ENCODE measurements around the gene ADRA2C.

The ADRA2C gene

GRCh38 chr4:3720466-3720865, 45.7 kb upstream of the ADRA2C start:
- no peaks in the 10 kb centered on the region for H3F3A ChIP-seq (ENCODE audit: insufficient read depth, low read length)
- H3K4me1 ChIP-seq (ENCODE audit: insufficient read depth, low read length, severe bottlenecking) = no peaks in the 10 kb centered on the region
- no peak overlapping the region for H3K9ac ChIP-seq (ENCODE audit: low read length)
- no peak overlapping the region for H3K4me2 ChIP-seq (ENCODE audit: low read length)
- no peak overlapping the region for H2AFZ ChIP-seq (ENCODE audit: low read length)
- no peak overlapping the region for H3K4me3 ChIP-seq (ENCODE audit: low read depth, low read length, poor library complexity, severe bottlenecking)
- H4K20me1 ChIP-seq (ENCODE audit: insufficient read depth, low read length) = no peaks in the 10 kb centered on the region
- no peaks in the 10 kb centered on the region for H3K36me3 ChIP-seq (ENCODE audit: insufficient read depth, low read length)
- H3K9me3 ChIP-seq (ENCODE audit: low read length) = no peaks in the 10 kb centered on the region
- H3K27me3 ChIP-seq (ENCODE audit: insufficient read depth, low read length) = no peaks in the 10 kb centered on the region
- TF ChIP-seq, protein P1, sequence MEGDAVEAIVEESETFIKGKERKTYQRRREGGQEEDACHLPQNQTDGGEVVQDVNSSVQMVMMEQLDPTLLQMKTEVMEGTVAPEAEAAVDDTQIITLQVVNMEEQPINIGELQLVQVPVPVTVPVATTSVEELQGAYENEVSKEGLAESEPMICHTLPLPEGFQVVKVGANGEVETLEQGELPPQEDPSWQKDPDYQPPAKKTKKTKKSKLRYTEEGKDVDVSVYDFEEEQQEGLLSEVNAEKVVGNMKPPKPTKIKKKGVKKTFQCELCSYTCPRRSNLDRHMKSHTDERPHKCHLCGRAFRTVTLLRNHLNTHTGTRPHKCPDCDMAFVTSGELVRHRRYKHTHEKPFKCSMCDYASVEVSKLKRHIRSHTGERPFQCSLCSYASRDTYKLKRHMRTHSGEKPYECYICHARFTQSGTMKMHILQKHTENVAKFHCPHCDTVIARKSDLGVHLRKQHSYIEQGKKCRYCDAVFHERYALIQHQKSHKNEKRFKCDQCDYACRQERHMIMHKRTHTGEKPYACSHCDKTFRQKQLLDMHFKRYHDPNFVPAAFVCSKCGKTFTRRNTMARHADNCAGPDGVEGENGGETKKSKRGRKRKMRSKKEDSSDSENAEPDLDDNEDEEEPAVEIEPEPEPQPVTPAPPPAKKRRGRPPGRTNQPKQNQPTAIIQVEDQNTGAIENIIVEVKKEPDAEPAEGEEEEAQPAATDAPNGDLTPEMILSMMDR (IDR thresholded peaks at IDR 0.05; ENCODE audit: low read length) = no peak
- TF ChIP-seq EZH2 (IDR thresholded peaks at IDR 0.05; ENCODE audit: borderline replicate concordance, low read length) = no peak
- H3K79me2 ChIP-seq (ENCODE audit: insufficient read depth, low read length) = no peaks in the 10 kb centered on the region
- H3K9me2 ChIP-seq (ENCODE audit: low read depth, low read length) = no peaks in the 10 kb centered on the region
- H3K27ac ChIP-seq (ENCODE audit: low read depth, low read length, poor library complexity, severe bottlenecking) = no peak overlapping the region

DNA sequence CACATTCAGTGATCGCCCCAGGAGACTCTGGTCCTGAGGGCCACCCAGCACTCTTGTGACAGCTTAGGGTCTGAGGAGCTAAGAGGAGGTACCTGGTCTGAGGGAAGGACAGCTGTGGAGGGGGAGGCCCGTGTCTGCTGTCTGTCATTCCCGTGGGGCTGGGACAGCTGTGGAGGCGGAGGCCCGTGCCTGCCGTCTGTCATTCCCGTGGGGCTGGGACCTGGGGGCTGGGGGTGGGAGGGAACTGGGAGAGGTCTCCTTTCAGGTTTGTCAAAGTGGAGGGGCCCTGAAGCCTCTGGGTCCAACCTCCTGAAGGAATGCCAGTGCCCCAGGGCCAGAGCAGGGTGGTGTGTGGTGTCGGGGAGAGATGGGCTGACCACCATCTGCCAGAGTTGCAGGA, 45.0 kb upstream of the ADRA2C start:
- Histone ChIP-seq H3K27ac (ENCODE audit: low read depth, low read length, poor library complexity, severe bottlenecking) (no peak overlapping the region), H3K4me3 (ENCODE audit: low read depth, low read length, poor library complexity, severe bottlenecking) (no peak overlapping the region)

DNA sequence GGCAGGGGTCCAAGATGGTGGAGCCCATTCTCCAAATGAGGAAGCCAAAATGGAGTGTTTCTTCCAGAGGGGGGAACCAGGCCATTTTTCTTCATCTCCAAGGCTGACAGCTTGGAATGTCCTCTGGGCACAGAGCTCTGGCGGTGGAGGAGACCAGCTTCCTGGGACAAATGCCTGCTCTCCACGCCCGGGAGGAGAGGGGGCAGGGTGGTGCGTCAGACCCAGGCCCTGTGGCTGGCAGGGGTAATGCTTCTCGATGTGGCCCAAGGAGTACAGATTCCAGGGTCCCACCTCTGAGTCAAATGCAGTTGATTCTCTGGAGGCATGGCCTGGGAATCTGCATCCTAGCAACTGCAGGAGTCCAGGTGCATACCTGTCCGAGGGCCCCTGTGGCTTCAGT, 44.6 kb upstream of the ADRA2C start:
- TF ChIP-seq EZH2 (IDR thresholded peaks at IDR 0.05; ENCODE audit: borderline replicate concordance, low read length) = no peak
- Histone ChIP-seq H2AFZ (ENCODE audit: low read length) (no peak overlapping the region), H3K4me2 (ENCODE audit: low read length) (no peak overlapping the region), H4K20me1 (ENCODE audit: insufficient read depth, low read length) (no peaks in the 10 kb centered on the region), H3K9me2 (ENCODE audit: low read depth, low read length) (no peaks in the 10 kb centered on the region), H3K27me3 (ENCODE audit: insufficient read depth, low read length) (no peaks in the 10 kb centered on the region), H3K27ac (ENCODE audit: low read depth, low read length, poor library complexity, severe bottlenecking) (no peak overlapping the region), H3F3A (ENCODE audit: insufficient read depth, low read length) (no peaks in the 10 kb centered on the region), H3K36me3 (ENCODE audit: insufficient read depth, low read length) (no peaks in the 10 kb centered on the region), H3K9me3 (ENCODE audit: low read length) (no peaks in the 10 kb centered on the region), H3K4me1 (ENCODE audit: insufficient read depth, low read length, severe bottlenecking) (no peaks in the 10 kb centered on the region), H3K4me3 (ENCODE audit: low read depth, low read length, poor library complexity, severe bottlenecking) (no peak overlapping the region), H3K9ac (ENCODE audit: low read length) (no peak overlapping the region), H3K79me2 (ENCODE audit: insufficient read depth, low read length) (no peaks in the 10 kb centered on the region)

More for the DNA sequence above, 45.0 kb upstream of the ADRA2C start:
- no peaks in the 10 kb centered on the region for H3K36me3 ChIP-seq (ENCODE audit: insufficient read depth, low read length)
- TF ChIP-seq EZH2 (IDR thresholded peaks at IDR 0.05; ENCODE audit: borderline replicate concordance, low read length) = no peak
- TF ChIP-seq, protein P1 (IDR thresholded peaks at IDR 0.05; ENCODE audit: low read length) = no peak
- no peaks in the 10 kb centered on the region for H4K20me1 ChIP-seq (ENCODE audit: insufficient read depth, low read length)
- no peaks in the 10 kb centered on the region for H3K4me1 ChIP-seq (ENCODE audit: insufficient read depth, low read length, severe bottlenecking)
- H3F3A ChIP-seq (ENCODE audit: insufficient read depth, low read length) = no peaks in the 10 kb centered on the region
- H3K9me2 ChIP-seq (ENCODE audit: low read depth, low read length) = no peaks in the 10 kb centered on the region
- no peaks in the 10 kb centered on the region for H3K27me3 ChIP-seq (ENCODE audit: insufficient read depth, low read length)
- no peak overlapping the region for H3K9ac ChIP-seq (ENCODE audit: low read length)
- H3K4me2 ChIP-seq (ENCODE audit: low read length) = no peak overlapping the region
- H3K79me2 ChIP-seq (ENCODE audit: insufficient read depth, low read length) = no peaks in the 10 kb centered on the region
- no peaks in the 10 kb centered on the region for H3K9me3 ChIP-seq (ENCODE audit: low read length)
- H2AFZ ChIP-seq (ENCODE audit: low read length) = no peak overlapping the region

DNA sequence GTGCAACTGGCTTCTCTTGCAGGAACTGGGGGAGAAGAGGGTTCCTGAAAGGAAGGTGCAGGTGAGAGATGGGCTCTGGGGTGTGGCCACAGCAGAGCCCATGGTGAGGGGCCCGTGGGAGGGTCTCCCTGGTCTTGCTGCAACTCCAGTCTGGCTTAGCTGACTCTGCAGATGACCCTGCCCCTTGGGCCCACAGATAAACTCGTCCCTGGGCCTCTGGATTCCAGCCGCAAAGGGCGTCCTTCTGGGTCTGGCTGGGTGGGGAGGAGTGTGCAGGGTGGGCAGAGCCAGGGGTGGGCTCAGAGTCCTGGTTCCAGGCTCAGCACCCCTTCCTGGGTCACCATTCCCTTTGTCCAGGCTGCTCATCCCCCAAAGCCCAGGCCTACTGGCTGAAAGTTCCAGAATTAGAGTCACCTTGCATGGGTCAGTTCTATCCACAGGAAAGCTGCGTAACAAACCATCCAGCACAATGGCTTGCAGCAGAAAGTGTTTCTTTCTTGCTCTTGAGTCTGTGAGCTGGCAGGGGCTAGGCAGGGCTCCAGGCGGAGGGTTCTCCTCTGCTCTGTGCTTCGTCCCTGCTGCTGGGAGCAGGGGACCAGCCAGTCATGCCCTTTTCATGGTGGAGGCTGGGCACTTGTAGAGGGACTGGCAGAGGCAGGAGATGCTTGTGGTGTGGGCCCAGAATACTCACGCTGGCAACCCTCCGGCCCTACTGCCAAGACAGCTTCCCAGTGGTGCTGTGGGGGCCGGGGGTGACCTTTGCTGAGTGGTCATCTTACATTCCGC, 43.5 kb upstream of the ADRA2C start:
- Histone ChIP-seq H3K27me3 (ENCODE audit: insufficient read depth, low read length) (no peaks in the 10 kb centered on the region), H3K27ac (ENCODE audit: low read depth, low read length, poor library complexity, severe bottlenecking) (no peak overlapping the region), H2AFZ (ENCODE audit: low read length) (no peak overlapping the region), H3K9me3 (ENCODE audit: low read length) (no peaks in the 10 kb centered on the region), H3F3A (ENCODE audit: insufficient read depth, low read length) (no peaks in the 10 kb centered on the region), H3K4me2 (ENCODE audit: low read length) (no peak overlapping the region), H4K20me1 (ENCODE audit: insufficient read depth, low read length) (no peaks in the 10 kb centered on the region), H3K9me2 (ENCODE audit: low read depth, low read length) (no peaks in the 10 kb centered on the region), H3K4me1 (ENCODE audit: insufficient read depth, low read length, severe bottlenecking) (no peaks in the 10 kb centered on the region), H3K9ac (ENCODE audit: low read length) (no peak overlapping the region), H3K4me3 (ENCODE audit: low read depth, low read length, poor library complexity, severe bottlenecking) (no peak overlapping the region), H3K79me2 (ENCODE audit: insufficient read depth, low read length) (no peaks in the 10 kb centered on the region), H3K36me3 (ENCODE audit: insufficient read depth, low read length) (no peaks in the 10 kb centered on the region)
- TF ChIP-seq, protein P1 (IDR thresholded peaks at IDR 0.05; ENCODE audit: low read length) = no peak
- no peak for TF ChIP-seq EZH2 (IDR thresholded peaks at IDR 0.05; ENCODE audit: borderline replicate concordance, low read length)

Measured in OCI-LY1 (cell line).